Neutrophil (primary cell): Measurements from ENCODE around the gene HK1.
"Not testable (repeated sequence)": the region's sequence is repeated elsewhere in the genome, so short reads cannot be mapped to it uniquely, and the experiment has no call there.

Source experiments
- H3K27ac ChIP-seq: fragments of 200-600 bp; sonication (generic); 2 replicates; pipeline ENCODE4 v1.5.1; 2016; ENCODE audit warnings: mild to moderate bottlenecking, moderate library complexity
- H3K27me3 ChIP-seq: fragments of 200-600 bp; sonication (generic); 2 replicates; pipeline ENCODE4 v1.6.0; 2016; ENCODE audit warnings: mild to moderate bottlenecking
- H3K36me3 ChIP-seq: fragments of 200-600 bp; sonication (generic); 2 replicates; pipeline ENCODE4 v1.5.1; 2017
- H3K4me1 ChIP-seq, 2 experiments: fragments of 200-600 bp in 1 of 2; sonication (generic) in 1 of 2; 1 replicate in 1 of 2; 2 replicates in 1 of 2; pipeline versions ENCODE4 v1.5.1 to v1.6.1; 2013 to 2016; ENCODE audit warnings: low read depth in 1 of 2, low read length in 1 of 2, mild to moderate bottlenecking in 1 of 2, moderate library complexity in 1 of 2; ENCODE audit not compliant: control insufficient read depth in 1 of 2, insufficient read depth in 1 of 2
- H3K4me3 ChIP-seq, 2 experiments: fragments of 200-600 bp in 1 of 2; sonication (generic) in 1 of 2; 1 replicate in 1 of 2; 2 replicates in 1 of 2; pipeline ENCODE4 v1.5.1; 2013 to 2016; ENCODE audit warnings: low read depth in 1 of 2, low read length in 1 of 2, mild to moderate bottlenecking in 1 of 2, moderate library complexity in 1 of 2
- H3K9me3 ChIP-seq: fragments of 200-600 bp; sonication (generic); 2 replicates; pipeline ENCODE4 v1.5.1; 2016
- TF ChIP-seq, protein P1 (sequence below): fragments of 200-600 bp; sonication (generic); IDR thresholded peaks from 2 replicates; pipeline ENCODE4 v1.5.1; 2016; ENCODE audit warnings: antibody characterized with exemption

Gene HK1

GRCh38 chr10:69246581-69247312 is 31.5 kb upstream of the HK1 start:
- no peak overlapping the region for H3K27ac ChIP-seq
- no peaks in the 10 kb centered on the region for H3K36me3 ChIP-seq
- no peak overlapping the region for H3K4me3 ChIP-seq
- no peaks in the 10 kb centered on the region for H3K4me1 ChIP-seq
- H3K9me3 ChIP-seq: no peaks in the 10 kb centered on the region
- H3K27me3 ChIP-seq: no peaks in the 10 kb centered on the region
- TF ChIP-seq, protein P1, sequence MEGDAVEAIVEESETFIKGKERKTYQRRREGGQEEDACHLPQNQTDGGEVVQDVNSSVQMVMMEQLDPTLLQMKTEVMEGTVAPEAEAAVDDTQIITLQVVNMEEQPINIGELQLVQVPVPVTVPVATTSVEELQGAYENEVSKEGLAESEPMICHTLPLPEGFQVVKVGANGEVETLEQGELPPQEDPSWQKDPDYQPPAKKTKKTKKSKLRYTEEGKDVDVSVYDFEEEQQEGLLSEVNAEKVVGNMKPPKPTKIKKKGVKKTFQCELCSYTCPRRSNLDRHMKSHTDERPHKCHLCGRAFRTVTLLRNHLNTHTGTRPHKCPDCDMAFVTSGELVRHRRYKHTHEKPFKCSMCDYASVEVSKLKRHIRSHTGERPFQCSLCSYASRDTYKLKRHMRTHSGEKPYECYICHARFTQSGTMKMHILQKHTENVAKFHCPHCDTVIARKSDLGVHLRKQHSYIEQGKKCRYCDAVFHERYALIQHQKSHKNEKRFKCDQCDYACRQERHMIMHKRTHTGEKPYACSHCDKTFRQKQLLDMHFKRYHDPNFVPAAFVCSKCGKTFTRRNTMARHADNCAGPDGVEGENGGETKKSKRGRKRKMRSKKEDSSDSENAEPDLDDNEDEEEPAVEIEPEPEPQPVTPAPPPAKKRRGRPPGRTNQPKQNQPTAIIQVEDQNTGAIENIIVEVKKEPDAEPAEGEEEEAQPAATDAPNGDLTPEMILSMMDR: no peak

DNA sequence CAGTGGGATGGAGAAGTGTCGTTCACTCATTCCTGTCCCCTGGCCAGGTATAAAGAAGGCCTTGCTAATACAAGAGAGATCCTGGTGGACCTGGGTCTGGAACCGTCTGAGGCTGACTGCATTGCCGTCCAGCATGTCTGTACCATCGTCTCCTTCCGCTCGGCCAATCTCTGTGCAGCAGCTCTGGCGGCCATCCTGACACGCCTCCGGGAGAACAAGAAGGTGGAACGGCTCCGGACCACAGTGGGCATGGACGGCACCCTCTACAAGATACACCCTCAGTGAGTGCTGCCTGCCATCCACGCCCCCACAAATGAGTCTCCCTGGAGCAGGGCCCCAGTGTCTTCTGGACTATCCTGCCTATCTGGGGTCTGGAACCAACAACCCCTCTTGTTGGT is 31.0 kb upstream of the HK1 start:
- TF ChIP-seq, protein P1: no peak
- H3K4me3 ChIP-seq: no peak overlapping the region
- H3K9me3 ChIP-seq: no peaks in the 10 kb centered on the region
- H3K27ac ChIP-seq: no peak overlapping the region
- H3K36me3 ChIP-seq: no peaks in the 10 kb centered on the region
- no peaks in the 10 kb centered on the region for H3K27me3 ChIP-seq
- no peaks in the 10 kb centered on the region for H3K4me1 ChIP-seq

DNA sequence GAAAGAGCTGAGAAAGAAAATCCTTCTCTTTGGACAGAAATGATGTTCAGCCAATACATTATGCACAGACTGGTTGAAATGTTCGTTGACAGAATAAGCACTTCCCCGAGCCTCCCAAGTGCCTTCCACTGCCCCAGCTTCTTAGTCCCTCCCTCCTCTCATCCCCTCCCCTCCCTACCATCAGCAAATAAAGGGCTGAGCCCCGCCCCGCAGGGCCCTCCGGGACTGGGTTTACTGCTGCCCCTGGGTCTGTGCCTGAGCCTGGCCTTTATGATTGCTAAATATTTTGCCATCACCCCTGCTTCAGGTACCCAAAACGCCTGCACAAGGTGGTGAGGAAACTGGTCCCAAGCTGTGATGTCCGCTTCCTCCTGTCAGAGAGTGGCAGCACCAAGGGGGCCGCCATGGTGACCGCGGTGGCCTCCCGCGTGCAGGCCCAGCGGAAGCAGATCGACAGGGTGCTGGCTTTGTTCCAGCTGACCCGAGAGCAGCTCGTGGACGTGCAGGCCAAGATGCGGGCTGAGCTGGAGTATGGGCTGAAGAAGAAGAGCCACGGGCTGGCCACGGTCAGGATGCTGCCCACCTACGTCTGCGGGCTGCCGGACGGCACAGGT is 30.1 kb upstream of the HK1 start:
- TF ChIP-seq, protein P1: no peak
- Histone ChIP-seq H3K4me1 (no peaks in the 10 kb centered on the region), H3K27me3 (no peaks in the 10 kb centered on the region), H3K9me3 (no peaks in the 10 kb centered on the region), H3K36me3 (no peaks in the 10 kb centered on the region), H3K4me3 (no peak overlapping the region), H3K27ac (no peak overlapping the region)

DNA sequence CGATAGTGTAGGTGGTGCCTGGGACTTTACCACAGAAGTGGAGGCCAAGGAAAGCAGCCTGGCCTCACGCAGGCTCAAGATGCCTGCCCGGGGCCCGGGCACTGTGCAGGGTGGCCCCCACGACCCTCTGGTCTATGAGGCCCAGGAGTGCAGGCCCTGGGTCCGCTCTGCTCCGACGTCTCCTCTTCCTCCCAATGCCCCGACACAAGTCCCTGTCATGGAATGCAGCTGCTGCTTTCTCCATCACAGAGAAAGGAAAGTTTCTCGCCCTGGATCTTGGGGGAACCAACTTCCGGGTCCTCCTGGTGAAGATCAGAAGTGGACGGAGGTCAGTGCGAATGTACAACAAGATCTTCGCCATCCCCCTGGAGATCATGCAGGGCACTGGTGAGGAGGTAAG is 28.3 kb upstream of the HK1 start:
- H3K4me1 ChIP-seq: no peaks in the 10 kb centered on the region
- no peaks in the 10 kb centered on the region for H3K36me3 ChIP-seq
- H3K9me3 ChIP-seq: no peaks in the 10 kb centered on the region
- no peak overlapping the region for H3K4me3 ChIP-seq
- no peaks in the 10 kb centered on the region for H3K27me3 ChIP-seq
- H3K27ac ChIP-seq: no peak overlapping the region
- TF ChIP-seq, protein P1: no peak

DNA sequence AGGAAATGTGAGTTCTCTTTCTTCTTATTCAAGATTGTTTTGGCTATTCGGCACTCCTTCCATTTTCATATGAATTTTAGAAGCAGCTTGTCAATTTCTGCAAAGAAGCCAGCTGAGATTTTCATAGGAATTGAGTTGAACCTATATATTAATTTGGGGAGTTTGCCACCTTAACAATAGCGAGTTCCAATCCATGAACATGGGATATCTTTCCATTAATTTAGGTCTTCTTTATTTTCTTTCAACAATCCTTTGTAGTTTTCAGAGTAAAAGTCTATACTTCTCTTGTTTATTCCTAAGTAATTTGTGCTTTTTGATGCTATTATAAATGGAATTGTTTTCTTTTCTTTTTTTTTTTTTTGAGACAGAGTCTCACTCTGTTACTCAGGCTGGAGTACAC is 26.9 kb upstream of the HK1 start:
- H3K4me1 ChIP-seq, H3K4me3 ChIP-seq, H3K27ac ChIP-seq, H3K9me3 ChIP-seq, H3K36me3 ChIP-seq, H3K27me3 ChIP-seq: not testable (repeated sequence)

- Histone ChIP-seq H3K27ac (no peak overlapping the region), H3K4me3 (no peak overlapping the region), H3K27me3 (no peaks in the 10 kb centered on the region), H3K36me3 (no peaks in the 10 kb centered on the region), H3K4me1 (no peaks in the 10 kb centered on the region), H3K9me3 (no peaks in the 10 kb centered on the region)
- TF ChIP-seq, protein P1: no peak
These were observed 25.1 kb upstream of the HK1 start for GRCh38 chr10:69253171-69253570.
